LNCaP clone FGC (cell line): ENCODE measurements around the gene CEP131.

Experiments used
- DNase-seq: peaks from one replicate; pipeline ENCODE4 v3.0.0-alpha.2; 2011; ENCODE audit warnings: low read depth
- H3K4me3 ChIP-seq: 2 replicates; pipeline ENCODE4 v1.5.1; 2011; ENCODE audit warnings: mild to moderate bottlenecking, low read depth, low read length, control low read depth
- TF ChIP-seq, protein P1 (sequence below): IDR thresholded peaks from 2 replicates; pipeline ENCODE4 v1.5.1; 2012; ENCODE audit warnings: mild to moderate bottlenecking; ENCODE audit not compliant: control insufficient read depth, insufficient read depth; ENCODE audit errors: extremely low read depth

Gene CEP131

GRCh38 chr17:81182596-81182995 is 40.2 kb downstream of the CEP131 start:
- TF ChIP-seq, protein P1, sequence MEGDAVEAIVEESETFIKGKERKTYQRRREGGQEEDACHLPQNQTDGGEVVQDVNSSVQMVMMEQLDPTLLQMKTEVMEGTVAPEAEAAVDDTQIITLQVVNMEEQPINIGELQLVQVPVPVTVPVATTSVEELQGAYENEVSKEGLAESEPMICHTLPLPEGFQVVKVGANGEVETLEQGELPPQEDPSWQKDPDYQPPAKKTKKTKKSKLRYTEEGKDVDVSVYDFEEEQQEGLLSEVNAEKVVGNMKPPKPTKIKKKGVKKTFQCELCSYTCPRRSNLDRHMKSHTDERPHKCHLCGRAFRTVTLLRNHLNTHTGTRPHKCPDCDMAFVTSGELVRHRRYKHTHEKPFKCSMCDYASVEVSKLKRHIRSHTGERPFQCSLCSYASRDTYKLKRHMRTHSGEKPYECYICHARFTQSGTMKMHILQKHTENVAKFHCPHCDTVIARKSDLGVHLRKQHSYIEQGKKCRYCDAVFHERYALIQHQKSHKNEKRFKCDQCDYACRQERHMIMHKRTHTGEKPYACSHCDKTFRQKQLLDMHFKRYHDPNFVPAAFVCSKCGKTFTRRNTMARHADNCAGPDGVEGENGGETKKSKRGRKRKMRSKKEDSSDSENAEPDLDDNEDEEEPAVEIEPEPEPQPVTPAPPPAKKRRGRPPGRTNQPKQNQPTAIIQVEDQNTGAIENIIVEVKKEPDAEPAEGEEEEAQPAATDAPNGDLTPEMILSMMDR, result no peak
- no peak overlapping the region for H3K4me3 ChIP-seq
- no peak for DNase-seq

GRCh38 chr17:81181811-81182185 is 41.0 kb downstream of the CEP131 start:
- H3K4me3 ChIP-seq, result no peak overlapping the region
- DNase-seq, result no peak
- TF ChIP-seq, protein P1, result no peak

DNA sequence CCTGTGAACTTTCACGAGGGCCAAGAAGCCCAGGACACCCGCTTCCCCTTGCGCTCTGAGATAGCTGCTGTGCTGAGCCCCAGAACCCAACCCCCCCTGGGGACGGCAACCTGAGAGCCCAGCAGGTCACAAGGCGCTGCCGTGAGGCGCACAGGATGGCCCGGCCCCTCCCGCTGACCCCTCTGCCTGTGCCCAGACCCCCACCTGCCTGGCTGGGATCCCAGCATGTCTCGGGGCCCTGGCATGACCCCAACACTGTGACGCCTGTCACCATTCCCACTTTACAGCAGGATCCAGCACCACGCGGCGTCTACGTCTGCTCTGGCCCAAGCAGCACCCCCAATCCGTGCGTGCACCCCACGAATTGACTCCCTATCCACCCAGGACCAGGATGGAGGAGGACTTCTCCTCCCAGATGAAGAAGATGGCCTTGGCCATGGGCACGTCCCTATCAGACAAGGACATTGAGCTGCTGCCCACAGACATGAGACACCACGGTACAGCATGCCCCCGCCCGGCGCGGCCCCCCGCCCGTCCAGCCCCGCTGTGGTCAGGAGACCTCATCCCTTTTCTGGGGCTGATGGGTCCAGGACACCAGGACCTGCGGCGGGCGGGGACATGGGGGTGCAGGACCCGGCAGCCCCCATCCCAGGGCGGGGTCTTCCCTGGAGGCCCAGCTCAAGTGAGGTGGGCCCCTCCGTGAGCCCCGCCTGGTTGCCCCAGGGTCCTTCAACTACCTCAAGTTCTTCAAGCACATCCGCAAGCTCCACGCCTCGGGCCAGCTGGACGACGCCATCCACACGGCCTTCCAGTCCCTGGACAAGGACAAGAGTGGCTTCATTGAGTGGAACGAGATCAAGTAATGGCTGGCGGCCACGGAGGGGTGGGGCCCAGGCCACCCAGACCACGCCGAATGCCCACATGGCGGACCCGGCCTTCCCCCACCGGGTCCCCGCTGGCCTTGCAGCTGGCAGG is 41.6 kb downstream of the CEP131 start:
- TF ChIP-seq, protein P1, result no peak
- no peak overlapping the region for H3K4me3 ChIP-seq
- DNase-seq, result no peak

DNA sequence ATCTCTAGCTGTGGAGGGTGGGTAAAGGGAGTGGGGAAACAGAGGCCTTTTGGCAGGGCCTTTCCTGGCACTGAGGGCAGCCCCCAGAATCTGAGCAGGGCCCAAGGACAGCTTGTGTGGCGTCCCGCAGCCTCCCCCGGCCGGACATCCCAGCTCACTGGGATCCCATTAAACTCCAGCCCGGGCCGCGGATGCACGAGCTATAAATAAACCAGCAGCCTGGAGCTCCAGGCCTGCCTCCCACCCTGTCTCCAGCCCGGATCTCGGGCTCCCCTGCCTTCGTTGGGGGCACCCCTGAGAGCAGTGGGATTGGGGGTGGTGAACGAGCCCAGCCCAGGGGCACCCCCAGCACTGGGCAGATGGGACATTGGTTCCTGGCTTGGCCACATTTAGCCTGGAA is 42.9 kb downstream of the CEP131 start:
- DNase-seq, result no peak
- no peak overlapping the region for H3K4me3 ChIP-seq
- TF ChIP-seq, protein P1, result no peak

DNA sequence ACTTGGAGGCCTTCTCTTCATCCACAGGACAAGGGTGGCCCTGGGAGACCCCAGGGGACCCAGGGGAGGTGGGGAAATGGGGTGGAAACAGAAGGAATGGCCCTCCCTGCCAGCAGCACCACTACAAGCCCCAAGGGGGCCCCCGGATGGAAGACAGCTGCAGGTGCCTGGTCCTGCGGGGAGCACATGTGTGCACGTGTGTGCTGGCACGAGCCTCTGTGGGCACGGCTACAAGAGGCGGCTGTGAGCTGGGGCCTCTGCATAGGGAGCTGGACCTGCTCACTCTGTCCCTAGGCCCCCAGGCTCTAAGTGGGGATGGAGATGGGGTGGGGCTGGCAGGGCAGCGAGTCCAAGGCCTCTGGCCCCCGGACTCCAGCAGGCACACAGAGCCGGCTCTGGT is 43.5 kb downstream of the CEP131 start:
- H3K4me3 ChIP-seq, result no peak overlapping the region
- TF ChIP-seq, protein P1, result no peak
- no peak for DNase-seq

DNA sequence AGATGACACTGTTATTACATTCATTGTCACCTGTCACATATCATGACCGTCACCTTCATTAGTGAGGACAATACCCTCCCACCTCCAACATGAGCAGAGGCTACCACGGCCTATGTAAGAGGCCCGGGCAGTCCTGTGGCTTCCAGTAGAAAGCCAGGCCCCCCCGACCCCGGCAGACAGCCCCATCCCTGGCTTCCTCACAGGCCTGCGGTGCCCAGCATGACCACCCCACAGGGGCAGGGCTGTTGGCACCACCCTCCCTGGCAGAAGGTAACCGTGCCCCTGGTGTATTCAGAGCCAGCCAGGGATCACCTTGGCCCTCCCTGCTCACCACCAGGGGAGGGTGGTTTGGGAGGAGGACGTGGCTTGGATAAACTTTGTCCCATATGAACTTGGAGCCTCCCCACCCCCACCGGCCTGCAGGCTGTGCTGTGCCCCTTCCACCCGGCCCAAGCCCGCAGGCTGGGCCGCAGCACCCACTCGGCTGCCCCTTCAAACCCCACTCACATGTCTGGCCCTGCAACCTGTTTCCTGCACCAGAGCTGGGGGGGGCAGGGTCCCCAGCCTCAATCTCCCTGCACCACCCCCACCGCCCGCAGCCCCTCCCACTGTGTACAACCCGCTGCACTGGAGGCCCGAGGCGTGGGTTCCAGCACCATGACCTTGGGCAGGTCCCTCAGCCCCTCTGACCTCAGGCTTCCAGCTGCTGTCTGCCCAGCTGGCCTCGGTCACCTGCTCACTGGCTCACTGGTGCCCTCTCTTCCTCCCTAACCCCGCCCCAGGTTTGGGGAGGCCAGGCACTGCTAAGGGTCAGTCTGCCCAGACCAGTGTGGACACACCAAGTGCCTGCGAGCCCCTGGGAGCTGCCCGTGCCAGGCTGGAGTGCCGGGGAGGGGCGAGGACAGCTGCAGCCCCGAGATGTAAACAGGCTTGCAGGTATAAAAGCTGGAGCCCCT is 44.4 kb downstream of the CEP131 start:
- TF ChIP-seq, protein P1, result no peak
- H3K4me3 ChIP-seq, result no peak overlapping the region
- DNase-seq, result no peak
